ENCODE data around the gene IL4R.

- TF ChIP-seq, protein P1, sequence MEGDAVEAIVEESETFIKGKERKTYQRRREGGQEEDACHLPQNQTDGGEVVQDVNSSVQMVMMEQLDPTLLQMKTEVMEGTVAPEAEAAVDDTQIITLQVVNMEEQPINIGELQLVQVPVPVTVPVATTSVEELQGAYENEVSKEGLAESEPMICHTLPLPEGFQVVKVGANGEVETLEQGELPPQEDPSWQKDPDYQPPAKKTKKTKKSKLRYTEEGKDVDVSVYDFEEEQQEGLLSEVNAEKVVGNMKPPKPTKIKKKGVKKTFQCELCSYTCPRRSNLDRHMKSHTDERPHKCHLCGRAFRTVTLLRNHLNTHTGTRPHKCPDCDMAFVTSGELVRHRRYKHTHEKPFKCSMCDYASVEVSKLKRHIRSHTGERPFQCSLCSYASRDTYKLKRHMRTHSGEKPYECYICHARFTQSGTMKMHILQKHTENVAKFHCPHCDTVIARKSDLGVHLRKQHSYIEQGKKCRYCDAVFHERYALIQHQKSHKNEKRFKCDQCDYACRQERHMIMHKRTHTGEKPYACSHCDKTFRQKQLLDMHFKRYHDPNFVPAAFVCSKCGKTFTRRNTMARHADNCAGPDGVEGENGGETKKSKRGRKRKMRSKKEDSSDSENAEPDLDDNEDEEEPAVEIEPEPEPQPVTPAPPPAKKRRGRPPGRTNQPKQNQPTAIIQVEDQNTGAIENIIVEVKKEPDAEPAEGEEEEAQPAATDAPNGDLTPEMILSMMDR (IDR thresholded peaks at IDR 0.05), result no peak
- TF ChIP-seq POLR2A (IDR thresholded peaks at IDR 0.05), result no peak
Measured at GRCh38 chr16:27330542-27330941, 16.8 kb downstream of the IL4R start.
